Stimulated activated CD8-positive, alpha-beta memory T cell treated with anti-CD3 and anti-CD28 coated beads, Interleukin-12 subunit alpha, Interleukin-12 subunit beta, amount 100 ng/mL, for 24 hours (primary cell): Measurements from ENCODE around the gene SYNGR4.
"Not testable (repeated sequence)": the region's sequence is repeated elsewhere in the genome, so short reads cannot be mapped to it uniquely, and the experiment has no call there.

Source experiments
- DNase-seq: peaks from one replicate; pipeline ENCODE4 v3.0.0-alpha.2; 2020; ENCODE audit errors: extremely low read depth

The SYNGR4 gene

GRCh38 chr19:48363810-48364597 lies at the start of gene SYNGR4, which contains the start of gene TMEM143:
Gene SYNGR4, plus strand, starts transcription at chr19:48364367. Its CDS starts 1,476 bp downstream, at chr19:48365843.
Gene TMEM143, minus strand, starts transcription at chr19:48363940. Its CDS starts 20 bp downstream, at chr19:48363920.
- peak; percentile 96 for DNase-seq

- no peak for DNase-seq
These were observed 48.5 kb upstream of the SYNGR4 start for GRCh38 chr19:48315712-48316111.

- not testable (repeated sequence) for DNase-seq
These were observed 46.5 kb upstream of the SYNGR4 start for GRCh38 chr19:48317708-48317960.

- no peak for DNase-seq
These were observed 45.7 kb upstream of the SYNGR4 start for GRCh38 chr19:48318286-48318987.

GRCh38 chr19:48319647-48320541 lies 44.3 kb upstream of the SYNGR4 start:
- no peak for DNase-seq

GRCh38 chr19:48321372-48321621 lies 42.9 kb upstream of the SYNGR4 start:
- DNase-seq, result peak; percentile 89

- DNase-seq, result peak; percentile 92
These were observed 42.3 kb upstream of the SYNGR4 start for GRCh38 chr19:48321622-48322591.

GRCh38 chr19:48325265-48325910 lies 38.8 kb upstream of the SYNGR4 start, which contains the start of gene EMP3:
Gene EMP3, plus strand, starts transcription at chr19:48325552. Its CDS starts 1,293 bp downstream, at chr19:48326845.
- DNase-seq, result peak; percentile 70

- no peak for DNase-seq
These were observed 34.8 kb upstream of the SYNGR4 start for GRCh38 chr19:48329167-48329891.

GRCh38 chr19:48330012-48330681 lies 34.0 kb upstream of the SYNGR4 start:
- DNase-seq, result no peak

GRCh38 chr19:48332351-48332661 lies 31.9 kb upstream of the SYNGR4 start:
- no peak for DNase-seq

GRCh38 chr19:48332662-48333466 lies 31.3 kb upstream of the SYNGR4 start:
- DNase-seq, result peak; percentile 83

GRCh38 chr19:48333467-48334384 lies 30.4 kb upstream of the SYNGR4 start:
- DNase-seq, result peak; percentile 78

GRCh38 chr19:48338253-48338755 lies 25.9 kb upstream of the SYNGR4 start:
- no peak for DNase-seq

GRCh38 chr19:48338802-48339503 lies 25.2 kb upstream of the SYNGR4 start:
- DNase-seq, result no peak

GRCh38 chr19:48340995-48341394 lies 23.2 kb upstream of the SYNGR4 start:
- no peak for DNase-seq
